ENCODE results near the gene CECR2.

CECR2 gene

GRCh38 chr22:17371448-17371847 is 2.2 kb downstream of the CECR2 start:
- no peak for TF ChIP-seq CTCF (IDR thresholded peaks at IDR 0.05; ENCODE audit: insufficient read depth, low read length, poor library complexity, severe bottlenecking)
- Histone ChIP-seq H3K4me3 (replicated peaks; ENCODE audit: low read depth, low read length) (no peak overlapping the region), H3K27me3 (replicated peaks; ENCODE audit: control insufficient read depth, insufficient read depth, low read length) (peaks cover 3% of the 10 kb centered on the region; the same call in 1 of the 2 replicates), H3K36me3 (ENCODE audit: control insufficient read depth, insufficient read depth, low read length) (no peaks in the 10 kb centered on the region)
- DNase-seq (ENCODE audit: extremely low read depth, insufficient read length): no peak

- DNase-seq (ENCODE audit: extremely low read depth, insufficient read length): no peak
- H3K27me3 ChIP-seq (replicated peaks; ENCODE audit: control insufficient read depth, insufficient read depth, low read length): no peaks in the 10 kb centered on the region; the same call in 1 of the 2 replicates
- no peak overlapping the region for H3K4me3 ChIP-seq (replicated peaks; ENCODE audit: low read depth, low read length)
- no peak for TF ChIP-seq CTCF (IDR thresholded peaks at IDR 0.05; ENCODE audit: insufficient read depth, low read length, poor library complexity, severe bottlenecking)
- no peaks in the 10 kb centered on the region for H3K36me3 ChIP-seq (ENCODE audit: control insufficient read depth, insufficient read depth, low read length)
Measured at GRCh38 chr22:17373855-17374254, 4.6 kb downstream of the CECR2 start.

DNA sequence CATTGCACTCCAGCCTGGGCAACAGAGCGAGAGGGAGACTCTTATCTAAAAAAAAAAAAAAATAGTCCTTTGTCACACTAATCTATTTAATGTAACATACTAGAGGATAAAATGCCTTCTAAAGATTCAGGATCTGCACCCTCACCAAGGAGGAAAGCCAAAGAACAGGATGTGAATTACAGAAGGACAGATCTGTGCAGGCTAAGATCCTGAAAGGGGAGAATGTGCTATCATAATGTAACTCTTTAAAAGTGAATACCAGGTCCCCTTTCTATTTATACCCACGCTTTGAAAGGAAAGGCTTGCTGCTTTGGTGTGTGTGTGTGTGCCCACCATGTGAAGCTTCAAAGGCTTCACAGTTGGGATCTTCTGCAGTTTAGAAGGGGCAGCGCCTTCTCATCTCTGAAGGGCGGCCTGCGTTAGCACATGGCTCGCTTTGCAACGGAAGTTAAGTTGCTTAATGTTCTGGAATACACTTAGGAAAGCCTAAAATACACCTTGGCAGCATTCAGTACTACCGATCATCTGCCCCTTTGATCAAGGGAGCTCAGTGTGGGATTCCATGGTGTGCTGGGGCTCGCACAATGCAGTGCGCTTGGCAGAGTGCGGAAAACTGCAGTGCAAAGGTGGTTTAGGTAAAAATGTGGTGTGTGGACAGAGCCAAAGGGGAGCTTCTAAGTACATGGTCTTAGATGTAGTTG is 6.8 kb downstream of the CECR2 start:
- no peaks in the 10 kb centered on the region for H3K36me3 ChIP-seq (ENCODE audit: control insufficient read depth, insufficient read depth, low read length)
- H3K4me3 ChIP-seq (replicated peaks; ENCODE audit: low read depth, low read length): no peak overlapping the region
- no peak for TF ChIP-seq CTCF (IDR thresholded peaks at IDR 0.05; ENCODE audit: insufficient read depth, low read length, poor library complexity, severe bottlenecking)
- no peaks in the 10 kb centered on the region for H3K27me3 ChIP-seq (replicated peaks; ENCODE audit: control insufficient read depth, insufficient read depth, low read length)
- no peak for DNase-seq (ENCODE audit: extremely low read depth, insufficient read length)

- H3K27me3 ChIP-seq (replicated peaks; ENCODE audit: control insufficient read depth, insufficient read depth, low read length): no peaks in the 10 kb centered on the region
- no peak for TF ChIP-seq CTCF (IDR thresholded peaks at IDR 0.05; ENCODE audit: insufficient read depth, low read length, poor library complexity, severe bottlenecking)
- DNase-seq (ENCODE audit: extremely low read depth, insufficient read length): no peak
Measured at GRCh38 chr22:17376950-17377349, 7.7 kb downstream of the CECR2 start.

DNA sequence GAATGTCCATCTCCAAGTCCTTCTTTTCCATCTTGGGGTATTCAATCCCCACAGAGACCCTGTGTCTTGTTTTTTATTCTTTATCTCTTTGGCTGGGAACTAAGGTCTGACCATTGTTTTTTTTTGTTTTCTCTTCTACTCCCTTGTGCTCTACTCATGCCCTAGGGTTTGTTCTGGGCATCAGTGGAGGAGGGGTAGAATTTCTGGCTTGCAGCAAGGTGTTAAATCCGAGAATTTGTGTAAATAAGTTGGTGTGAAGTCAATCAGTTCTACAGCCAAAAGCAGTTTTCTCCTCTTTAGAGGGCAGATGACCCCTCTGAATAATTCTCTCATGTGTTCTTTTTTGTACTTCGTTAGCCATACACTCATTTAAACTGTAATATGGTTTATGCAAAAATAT is 10.7 kb downstream of the CECR2 start:
- no peak for DNase-seq (ENCODE audit: extremely low read depth, insufficient read length)
- TF ChIP-seq CTCF (IDR thresholded peaks at IDR 0.05; ENCODE audit: insufficient read depth, low read length, poor library complexity, severe bottlenecking): no peak
- Histone ChIP-seq H3K4me3 (replicated peaks; ENCODE audit: low read depth, low read length) (no peak overlapping the region), H3K27me3 (replicated peaks; ENCODE audit: control insufficient read depth, insufficient read depth, low read length) (no peaks in the 10 kb centered on the region), H3K36me3 (ENCODE audit: control insufficient read depth, insufficient read depth, low read length) (no peaks in the 10 kb centered on the region)

More at GRCh38 chr22:17376950-17377349, 7.7 kb downstream of the CECR2 start:
- Histone ChIP-seq H3K36me3 (ENCODE audit: control insufficient read depth, insufficient read depth, low read length) (no peaks in the 10 kb centered on the region), H3K4me3 (replicated peaks; ENCODE audit: low read depth, low read length) (no peak overlapping the region)

All from GM06990 (cell line).